Hematopoietic multipotent progenitor cell treated with erythropoietin and hydrocortisone succinate and interleukin-3 and kit ligand, for 15 days (in vitro differentiated cells): ENCODE results near the gene FMC1.

ENCODE experiments used
- DNase-seq: peaks from one replicate; pipeline ENCODE4 v3.0.0-alpha.2; 2015; ENCODE audit warnings: low spot score

The FMC1 gene

GRCh38 chr7:139374246-139374645, 33.1 kb downstream of the FMC1 start:
- no peak for DNase-seq

- DNase-seq, result no peak
Measured at GRCh38 chr7:139382439-139382838, 41.3 kb downstream of the FMC1 start.

- no peak for DNase-seq
Measured at GRCh38 chr7:139384611-139385010, 43.5 kb downstream of the FMC1 start.

- no peak for DNase-seq
Measured at GRCh38 chr7:139387594-139387993, 46.5 kb downstream of the FMC1 start.

- DNase-seq, result no peak
Measured at GRCh38 chr7:139389091-139389490, 48.0 kb downstream of the FMC1 start.

- DNase-seq, result no peak
Measured at GRCh38 chr7:139389774-139390173, 48.6 kb downstream of the FMC1 start.

GRCh38 chr7:139393621-139394211, 52.6 kb downstream of the FMC1 start:
- no peak for DNase-seq

- no peak for DNase-seq
Measured at GRCh38 chr7:139394540-139394939, 53.4 kb downstream of the FMC1 start.
